K562 (cell line): Measurements from ENCODE around the gene UNC93B1. TPM values are rescaled to one million over a fixed set of nuclear protein-coding genes. Genes with fewer than 3 reads are reported as not detected.
A peak's percentile ranks its signal among the peaks of the same experiment; 100 is the strongest.

Source experiments
- AFF4 ChIP-seq: sonication (generic); formaldehyde crosslinking; IDR thresholded peaks from 2 replicates; pipeline ENCODE4 v1.8.0; 2023; ENCODE audit warnings: mild to moderate bottlenecking, missing genetic modification reagents
- ARHGAP35 ChIP-seq: fragments of 450-650 bp; IDR thresholded peaks from 2 replicates; pipeline ENCODE4 v1.6.1; 2018; ENCODE audit not compliant: partially characterized antibody
- ATF7 ChIP-seq: fragments of 450-650 bp; IDR thresholded peaks from 2 replicates; pipeline ENCODE4 v1.7.1; 2014; ENCODE audit warnings: mild to moderate bottlenecking, moderate library complexity
- BCLAF1 ChIP-seq, 2 experiments: fragments of 450-650 bp in 1 of 2; IDR thresholded peaks; 2 replicates each; pipeline ENCODE4 v1.6.1; 2011 to 2017; ENCODE audit warnings: low read depth in 2 of 2, antibody characterized with exemption in 1 of 2, borderline replicate concordance in 1 of 2, low read length in 1 of 2, mild to moderate bottlenecking in 1 of 2, mixed read lengths in 1 of 2; ENCODE audit not compliant: control insufficient read depth in 1 of 2
- CBX8 ChIP-seq: fragments of 200-600 bp; sonication (generic); IDR thresholded peaks from 2 replicates; pipeline ENCODE4 v1.6.1; 2012; ENCODE audit warnings: borderline replicate concordance, mixed run types, low read depth, mild to moderate bottlenecking, moderate library complexity, mixed read lengths, low read length, control low read depth, inconsistent platforms; ENCODE audit not compliant: poor library complexity, severe bottlenecking; ENCODE audit errors: extremely low read depth
- E2F1 ChIP-seq: sonication (generic); formaldehyde crosslinking; IDR thresholded peaks from 2 replicates; pipeline ENCODE4 v1.8.1; 2023; ENCODE audit warnings: mild to moderate bottlenecking, missing genetic modification reagents, moderate library complexity
- HMGN3 ChIP-seq: IDR thresholded peaks from 2 replicates; pipeline ENCODE4 v1.6.1; 2011; ENCODE audit warnings: borderline replicate concordance, low read depth, mild to moderate bottlenecking, mixed read lengths, low read length; ENCODE audit not compliant: insufficient read length; ENCODE audit errors: extremely low read depth
- MBD2 ChIP-seq: sonication (generic); IDR thresholded peaks from 2 replicates; pipeline ENCODE4 v1.6.1; 2016; ENCODE audit warnings: low read depth, borderline replicate concordance
- NR2C1 ChIP-seq, 2 experiments: fragments of 450-650 bp; IDR thresholded peaks; 2 replicates each; pipeline ENCODE4 v1.6.1; 2017; ENCODE audit warnings: mild to moderate bottlenecking in 2 of 2, antibody characterized with exemption in 1 of 2, inconsistent platforms in 1 of 2, missing compliant biosample characterization in 1 of 2, missing genetic modification characterization in 1 of 2
- XRCC5 ChIP-seq: fragments of 200-400 bp; formaldehyde crosslinking; IDR thresholded peaks from 2 replicates; pipeline ENCODE4 v1.6.1; 2017; ENCODE audit warnings: low read depth, mild to moderate bottlenecking, low read length
- ZHX1 ChIP-seq: fragments of 150-350 bp; conservative IDR thresholded peaks from 2 replicates; pipeline ENCODE4 v1.6.1; 2014; ENCODE audit warnings: low read length
- ZNF174 ChIP-seq: fragments of 250-450 bp; sonication (Bioruptor Pico); IDR thresholded peaks from 2 replicates; pipeline ENCODE4 v1.4.0; 2020; ENCODE audit warnings: mild to moderate bottlenecking
- polyA plus RNA-seq, 8 experiments: library from polyadenylated mRNA; depleted of rRNA in 4 of 8; stranded (reverse) in 5 of 8; unstranded in 3 of 8; fragments of >200 nt; fragmentation: Nextera tagmentation in 2 of 8; fragmentation: Illumina TruSeq in 1 of 8; extraction: Ambion mirVana in 2 of 8; extraction: Trizol in 1 of 8; gene quantifications; 2 replicates each; pipeline versions ENCODE4 v1.2.1 to v1.2.3, GENCODE V29; 2011 to 2014; ENCODE audit warnings: inconsistent platforms in 1 of 8, missing spikeins in 1 of 8
- total RNA-seq, 7 experiments: library from RNA; depleted of rRNA in 6 of 7; stranded (reverse); fragments of >200 nt in 6 of 7; fragmentation: Illumina TruSeq in 2 of 7; extraction: Trizol in 2 of 7; gene quantifications; 2 replicates each; pipeline versions ENCODE4 v1.2.1 to v1.2.3, GENCODE V29; 2011 to 2021; ENCODE audit warnings: low replicate concordance in 1 of 7

The UNC93B1 gene
- total and polyA plus RNA-seq, 9 of the 15 experiments (the other 6 are each of a cell fraction or from before 2014, with no cell fraction given) = 0.10 to 13.6 (median 6.5) TPM

GRCh38 chr11:68043349-68044144, 39.6 kb upstream of the UNC93B1 start (continued):
- no peak for TF ChIP-seq AFF4 (CRISPR knock-in tag)
- 0 out of 2 replicates have a peak, but pooled peaks have one; percentile 13 for TF ChIP-seq XRCC5
- no peak for TF ChIP-seq CBX8
- TF ChIP-seq ARHGAP35 = no peak
- no peak for TF ChIP-seq ZNF174 (CRISPR knock-in tag)
- TF ChIP-seq BCLAF1 (IDR thresholded peaks at IDR 0.05; ENCODE audit: borderline replicate concordance in 1 of 2, control insufficient read depth in 1 of 2, low read depth in 2 of 2, low read length in 1 of 2) = 0 out of 4 replicates have a peak, but pooled peaks of 1 of the 2 experiments have one; percentile 26
- peak; percentile 58 for TF ChIP-seq ATF7
- no peak for TF ChIP-seq E2F1 (CRISPR knock-in tag)
- no peak; the same call in 1 of the 2 replicates for TF ChIP-seq MBD2
- peak; percentile 62 for TF ChIP-seq HMGN3
- peak; percentile 63 for TF ChIP-seq NR2C1 (IDR thresholded peaks at IDR 0.05)
- peak; percentile 36 for TF ChIP-seq NR2C1 (tag; IDR thresholded peaks at IDR 0.05)
- no peak for TF ChIP-seq ZHX1
